Neutrophil (primary cell): ENCODE results near the gene TNPO3.
"Not testable (repeated sequence)": the region's sequence is repeated elsewhere in the genome, so short reads cannot be mapped to it uniquely, and the experiment has no call there.

Experiments used
- H3K27ac ChIP-seq: fragments of 200-600 bp; sonication (generic); 2 replicates; pipeline ENCODE4 v1.5.1; 2016; ENCODE audit warnings: mild to moderate bottlenecking, moderate library complexity
- H3K27me3 ChIP-seq: fragments of 200-600 bp; sonication (generic); 2 replicates; pipeline ENCODE4 v1.6.0; 2016; ENCODE audit warnings: mild to moderate bottlenecking
- H3K36me3 ChIP-seq: fragments of 200-600 bp; sonication (generic); 2 replicates; pipeline ENCODE4 v1.5.1; 2017
- H3K4me1 ChIP-seq, 2 experiments: fragments of 200-600 bp in 1 of 2; sonication (generic) in 1 of 2; 1 replicate in 1 of 2; 2 replicates in 1 of 2; pipeline versions ENCODE4 v1.5.1 to v1.6.1; 2013 to 2016; ENCODE audit warnings: low read depth in 1 of 2, low read length in 1 of 2, mild to moderate bottlenecking in 1 of 2, moderate library complexity in 1 of 2; ENCODE audit not compliant: control insufficient read depth in 1 of 2, insufficient read depth in 1 of 2
- H3K4me3 ChIP-seq, 2 experiments: fragments of 200-600 bp in 1 of 2; sonication (generic) in 1 of 2; 1 replicate in 1 of 2; 2 replicates in 1 of 2; pipeline ENCODE4 v1.5.1; 2013 to 2016; ENCODE audit warnings: low read depth in 1 of 2, low read length in 1 of 2, mild to moderate bottlenecking in 1 of 2, moderate library complexity in 1 of 2
- H3K9me3 ChIP-seq: fragments of 200-600 bp; sonication (generic); 2 replicates; pipeline ENCODE4 v1.5.1; 2016
- TF ChIP-seq, protein P1 (sequence below): fragments of 200-600 bp; sonication (generic); IDR thresholded peaks from 2 replicates; pipeline ENCODE4 v1.5.1; 2016; ENCODE audit warnings: antibody characterized with exemption

The TNPO3 gene

GRCh38 chr7:129007572-129007971, 47.3 kb downstream of the TNPO3 start:
- peaks cover 7 to 13% of the 10 kb centered on the region in 2 experiments for H3K4me1 ChIP-seq
- peaks cover 58% of the 10 kb centered on the region for H3K36me3 ChIP-seq
- H3K4me3 ChIP-seq: no peak overlapping the region
- TF ChIP-seq, protein P1, sequence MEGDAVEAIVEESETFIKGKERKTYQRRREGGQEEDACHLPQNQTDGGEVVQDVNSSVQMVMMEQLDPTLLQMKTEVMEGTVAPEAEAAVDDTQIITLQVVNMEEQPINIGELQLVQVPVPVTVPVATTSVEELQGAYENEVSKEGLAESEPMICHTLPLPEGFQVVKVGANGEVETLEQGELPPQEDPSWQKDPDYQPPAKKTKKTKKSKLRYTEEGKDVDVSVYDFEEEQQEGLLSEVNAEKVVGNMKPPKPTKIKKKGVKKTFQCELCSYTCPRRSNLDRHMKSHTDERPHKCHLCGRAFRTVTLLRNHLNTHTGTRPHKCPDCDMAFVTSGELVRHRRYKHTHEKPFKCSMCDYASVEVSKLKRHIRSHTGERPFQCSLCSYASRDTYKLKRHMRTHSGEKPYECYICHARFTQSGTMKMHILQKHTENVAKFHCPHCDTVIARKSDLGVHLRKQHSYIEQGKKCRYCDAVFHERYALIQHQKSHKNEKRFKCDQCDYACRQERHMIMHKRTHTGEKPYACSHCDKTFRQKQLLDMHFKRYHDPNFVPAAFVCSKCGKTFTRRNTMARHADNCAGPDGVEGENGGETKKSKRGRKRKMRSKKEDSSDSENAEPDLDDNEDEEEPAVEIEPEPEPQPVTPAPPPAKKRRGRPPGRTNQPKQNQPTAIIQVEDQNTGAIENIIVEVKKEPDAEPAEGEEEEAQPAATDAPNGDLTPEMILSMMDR: no peak
- no peaks in the 10 kb centered on the region for H3K27me3 ChIP-seq
- no peaks in the 10 kb centered on the region for H3K9me3 ChIP-seq
- peak overlapping the region; percentile 10 for H3K27ac ChIP-seq

DNA sequence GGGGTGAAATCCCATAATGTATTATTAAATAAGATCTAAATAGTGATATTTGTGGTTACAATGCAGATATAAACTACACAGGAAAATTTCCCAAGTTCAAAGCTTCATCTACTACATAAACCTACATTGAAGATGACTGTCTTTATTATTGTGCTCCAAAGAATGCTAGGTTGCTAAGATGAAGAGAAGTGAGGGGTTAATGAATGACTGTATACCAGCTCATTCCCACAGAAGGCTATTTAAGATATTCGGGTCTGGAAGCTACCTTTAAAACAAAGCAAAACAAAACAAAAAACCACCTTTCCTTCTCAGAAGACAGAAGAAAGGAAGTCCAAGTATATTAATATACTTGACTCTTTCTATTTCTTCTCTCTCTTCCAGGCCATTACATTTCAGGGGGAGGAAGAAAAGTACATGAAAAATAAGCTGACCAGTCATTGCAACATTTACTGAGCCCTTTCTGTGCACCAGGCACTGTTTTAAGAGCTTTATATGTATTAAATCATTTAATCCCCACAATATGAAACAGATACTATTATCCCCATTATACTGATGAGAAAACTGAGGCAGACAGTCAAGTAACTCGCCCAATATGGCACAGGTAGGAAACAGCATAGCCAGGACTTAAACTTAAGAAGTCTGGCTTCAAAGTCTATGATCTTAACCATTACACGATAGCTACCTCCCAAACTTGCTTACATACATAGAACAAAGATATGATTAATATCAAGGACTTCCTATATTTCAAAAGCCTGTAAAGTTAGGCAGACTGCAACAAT, 48.1 kb downstream of the TNPO3 start:
- Histone ChIP-seq H3K27me3 (no peaks in the 10 kb centered on the region), H3K9me3 (no peaks in the 10 kb centered on the region), H3K36me3 (peaks cover 65% of the 10 kb centered on the region), H3K27ac (no peak overlapping the region), H3K4me1 (peaks cover 3 to 10% of the 10 kb centered on the region in 2 experiments), H3K4me3 (no peak overlapping the region)
- TF ChIP-seq, protein P1: no peak

GRCh38 chr7:129005186-129005585, 49.7 kb downstream of the TNPO3 start:
- Histone ChIP-seq H3K36me3 (peaks cover 72% of the 10 kb centered on the region), H3K4me1 (peaks cover 3 to 10% of the 10 kb centered on the region in 2 experiments), H3K27me3 (no peaks in the 10 kb centered on the region), H3K27ac (no peak overlapping the region), H3K9me3 (no peaks in the 10 kb centered on the region), H3K4me3 (no peak overlapping the region)
- TF ChIP-seq, protein P1: no peak

DNA sequence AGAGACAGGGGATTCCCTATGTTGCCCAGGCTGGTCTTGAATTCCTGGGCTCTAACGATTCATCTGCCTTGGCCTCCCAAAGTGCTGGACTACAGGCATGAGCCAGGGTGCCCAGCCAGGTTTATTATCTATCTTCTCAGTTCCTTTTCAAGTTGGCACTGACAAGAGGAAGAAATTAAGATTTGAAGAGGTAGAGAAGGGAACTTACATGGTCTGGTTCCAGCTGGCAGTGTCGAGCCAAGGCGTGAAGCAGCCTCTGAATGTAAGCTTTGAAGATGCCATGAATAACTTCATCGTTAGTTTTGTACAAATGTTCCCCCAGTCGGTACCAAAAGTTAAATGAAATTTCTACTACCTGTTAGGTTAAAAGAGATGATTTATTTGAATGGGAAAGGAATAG, 57.7 kb downstream of the TNPO3 start:
- Histone ChIP-seq H3K4me3 (no peak overlapping the region), H3K27me3 (no peaks in the 10 kb centered on the region), H3K36me3 (peaks cover 95% of the 10 kb centered on the region), H3K9me3 (no peaks in the 10 kb centered on the region), H3K4me1 (no peaks in the 10 kb centered on the region), H3K27ac (no peak overlapping the region)
- TF ChIP-seq, protein P1: no peak

DNA sequence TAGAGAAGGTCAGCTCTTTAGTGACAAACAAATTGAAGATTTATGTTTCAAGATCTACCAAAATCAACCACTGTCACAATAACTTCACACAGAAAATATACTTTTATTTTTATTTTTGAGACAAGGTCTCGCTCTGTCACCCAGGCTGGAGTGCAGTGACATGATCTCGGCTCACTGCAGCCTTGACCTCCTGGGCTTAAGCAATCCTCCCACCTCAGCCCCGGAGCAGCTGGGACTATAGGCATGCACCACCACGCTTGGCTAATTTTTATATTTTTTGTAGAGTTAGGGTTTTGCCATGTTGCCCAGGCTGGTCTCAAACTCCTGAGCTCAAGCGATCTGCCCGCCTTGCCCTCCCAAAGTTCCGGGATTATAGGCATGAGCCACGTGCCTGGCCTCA, 60.4 kb downstream of the TNPO3 start:
- not testable (repeated sequence) for H3K27ac ChIP-seq, H3K9me3 ChIP-seq, H3K4me3 ChIP-seq, H3K27me3 ChIP-seq, H3K4me1 ChIP-seq
- peaks cover 97% of the 10 kb centered on the region for H3K36me3 ChIP-seq

GRCh38 chr7:128993419-128993818, 61.5 kb downstream of the TNPO3 start:
- H3K36me3 ChIP-seq: peaks cover 97% of the 10 kb centered on the region
- H3K27me3 ChIP-seq: no peaks in the 10 kb centered on the region
- no peak overlapping the region for H3K27ac ChIP-seq
- H3K9me3 ChIP-seq: no peaks in the 10 kb centered on the region
- H3K4me1 ChIP-seq: peaks cover 8 to 9% of the 10 kb centered on the region in 2 experiments
- TF ChIP-seq, protein P1: no peak
- no peak overlapping the region for H3K4me3 ChIP-seq
